GM19238 (cell line): ENCODE results near the gene LCE1E.

Experiments used
- DNase-seq: peaks from one replicate; pipeline ENCODE4 v3.0.0; 2011; ENCODE audit warnings: low spot score; ENCODE audit not compliant: insufficient read length

Gene LCE1E, protein sequence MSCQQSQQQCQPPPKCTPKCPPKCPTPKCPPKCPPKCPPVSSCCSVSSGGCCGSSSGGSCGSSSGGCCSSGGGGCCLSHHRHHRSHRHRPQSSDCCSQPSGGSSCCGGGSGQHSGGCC

DNA sequence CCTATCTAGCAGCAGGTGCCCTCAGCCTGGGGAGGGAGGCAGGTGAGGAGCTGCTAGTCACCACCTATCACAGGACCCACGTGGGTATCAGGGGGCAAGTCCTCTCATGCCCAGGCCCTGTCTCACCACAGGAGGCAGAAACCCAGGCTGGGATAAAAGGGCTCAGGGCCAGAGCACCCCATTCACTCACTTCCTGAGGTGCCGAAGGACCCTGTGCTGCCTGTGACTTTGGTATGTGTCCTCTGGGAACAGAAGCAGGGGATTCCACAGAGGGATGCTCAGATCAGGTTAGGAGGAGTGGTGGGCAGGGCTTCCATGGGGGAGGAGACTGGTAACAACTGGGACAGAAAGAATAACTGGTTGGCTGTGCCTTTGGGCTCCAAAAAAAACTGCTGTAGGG lies at the start of gene LCE1E:
TSS of gene LCE1E (plus strand) at position 181 of the 400 bp plus-strand sequence. CDS start 1,043 bp downstream, outside the sequence.
- DNase-seq: no peak

DNA sequence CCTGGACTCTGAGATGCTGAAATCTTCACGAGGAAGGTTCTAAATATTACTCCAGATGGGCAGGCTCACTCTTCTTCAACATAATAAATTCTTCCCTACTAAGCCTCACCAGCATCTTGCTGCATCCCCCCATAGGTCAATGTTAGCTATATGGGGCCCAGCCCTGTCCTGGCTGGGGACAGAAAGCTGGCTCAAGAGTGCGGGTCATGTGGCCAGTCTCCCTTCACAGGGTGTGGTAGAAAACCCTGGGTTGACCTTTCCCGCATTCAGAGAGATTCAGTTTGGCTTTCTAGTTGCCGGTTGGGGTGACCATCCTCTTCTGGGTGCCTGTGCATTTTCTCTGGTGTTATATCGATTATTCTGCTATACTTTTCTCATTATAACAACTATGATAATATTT lies 48.1 kb upstream of the LCE1E start:
- DNase-seq: no peak

DNA sequence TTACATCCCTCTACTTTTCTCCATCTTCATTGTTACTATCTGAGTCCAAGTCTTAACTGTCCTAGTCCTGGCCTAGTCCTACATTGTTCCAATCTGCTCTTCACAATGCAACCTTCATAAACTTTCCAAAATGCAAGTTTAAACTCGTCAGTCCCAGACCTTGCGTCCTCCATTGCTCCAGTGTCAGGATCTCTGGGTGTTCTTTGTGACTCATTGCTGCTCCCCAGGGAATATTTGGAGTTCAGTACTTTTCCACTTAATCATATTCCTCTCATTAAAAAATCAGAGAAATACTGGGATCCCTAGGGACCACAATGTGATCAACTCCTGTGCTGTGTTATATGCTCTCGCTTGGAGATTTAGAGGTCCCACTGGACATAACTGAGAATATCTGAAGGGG lies 46.2 kb upstream of the LCE1E start:
- no peak for DNase-seq

DNA sequence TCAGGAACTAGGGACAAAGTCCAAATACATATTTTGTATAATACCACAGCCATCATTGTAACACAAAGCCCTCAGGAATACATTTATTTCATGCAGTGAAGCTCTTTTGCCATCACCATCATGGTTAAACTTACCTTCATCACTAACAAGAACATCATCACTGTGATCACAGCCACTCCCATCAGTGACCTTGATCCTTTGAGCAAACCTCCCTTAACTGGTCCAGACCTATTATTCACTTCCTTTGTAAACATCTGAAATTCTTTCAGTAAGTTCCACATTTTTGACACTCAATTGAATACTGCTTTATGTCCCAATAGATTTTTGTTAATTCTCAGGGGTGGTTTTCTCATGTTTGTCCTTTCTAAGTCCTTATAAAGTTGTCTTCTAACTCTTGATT lies 44.4 kb upstream of the LCE1E start:
- no peak for DNase-seq

DNA sequence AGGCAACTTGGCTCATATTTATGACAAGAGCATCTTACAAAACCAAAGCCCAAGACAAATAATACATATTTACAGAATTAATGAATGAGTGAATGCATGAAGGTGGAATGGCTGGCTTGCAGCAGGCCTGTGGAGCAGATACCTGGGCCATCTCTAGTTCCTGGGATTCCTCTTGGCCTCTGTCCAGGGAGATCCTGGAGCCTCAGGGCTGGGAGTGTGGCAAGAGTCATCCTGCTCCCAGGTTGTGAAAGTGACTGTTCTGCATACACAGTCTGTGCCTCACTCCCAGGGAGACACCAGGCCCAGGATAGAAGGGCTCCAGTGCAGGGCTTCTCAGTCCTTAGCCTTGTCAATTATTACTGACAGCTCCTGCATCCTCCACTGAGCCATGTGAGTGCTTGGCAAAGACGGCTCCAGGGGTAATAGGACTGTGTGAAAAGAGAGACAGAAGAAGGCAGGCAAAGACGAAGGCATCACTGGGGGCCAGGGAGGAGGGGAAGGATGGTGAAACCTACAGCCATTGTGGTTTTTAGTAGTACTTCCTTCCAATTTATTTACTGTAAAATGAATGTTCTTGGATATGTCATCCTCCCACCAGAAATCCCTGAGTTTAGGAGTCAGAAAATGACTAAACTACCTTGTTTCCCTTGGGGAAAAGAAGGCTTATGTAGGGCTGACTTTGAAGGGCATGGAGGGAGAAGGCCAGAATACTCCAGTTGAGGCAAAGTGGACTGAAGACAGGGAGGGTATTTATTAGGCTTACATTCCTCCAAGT lies 42.5 kb upstream of the LCE1E start:
- no peak for DNase-seq

DNA sequence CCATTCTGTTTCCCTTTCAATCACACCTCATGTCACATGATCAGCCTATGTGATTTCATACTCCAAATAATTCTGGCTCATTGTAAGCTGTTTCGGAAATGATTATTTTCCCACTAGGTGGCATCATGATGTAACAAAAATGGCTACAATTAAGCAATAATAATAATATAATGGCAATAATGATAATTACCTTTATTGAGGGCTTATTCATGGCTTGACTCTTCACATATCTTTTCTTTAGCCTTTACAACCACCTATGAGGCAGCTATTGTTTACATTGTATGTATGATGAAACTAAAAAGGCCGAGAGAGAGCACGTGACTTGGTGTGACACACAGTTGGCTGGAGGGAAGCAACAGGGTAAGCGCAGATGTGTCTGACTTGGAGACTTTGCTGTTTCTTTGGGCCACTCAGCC lies 40.8 kb upstream of the LCE1E start:
- DNase-seq: no peak

DNA sequence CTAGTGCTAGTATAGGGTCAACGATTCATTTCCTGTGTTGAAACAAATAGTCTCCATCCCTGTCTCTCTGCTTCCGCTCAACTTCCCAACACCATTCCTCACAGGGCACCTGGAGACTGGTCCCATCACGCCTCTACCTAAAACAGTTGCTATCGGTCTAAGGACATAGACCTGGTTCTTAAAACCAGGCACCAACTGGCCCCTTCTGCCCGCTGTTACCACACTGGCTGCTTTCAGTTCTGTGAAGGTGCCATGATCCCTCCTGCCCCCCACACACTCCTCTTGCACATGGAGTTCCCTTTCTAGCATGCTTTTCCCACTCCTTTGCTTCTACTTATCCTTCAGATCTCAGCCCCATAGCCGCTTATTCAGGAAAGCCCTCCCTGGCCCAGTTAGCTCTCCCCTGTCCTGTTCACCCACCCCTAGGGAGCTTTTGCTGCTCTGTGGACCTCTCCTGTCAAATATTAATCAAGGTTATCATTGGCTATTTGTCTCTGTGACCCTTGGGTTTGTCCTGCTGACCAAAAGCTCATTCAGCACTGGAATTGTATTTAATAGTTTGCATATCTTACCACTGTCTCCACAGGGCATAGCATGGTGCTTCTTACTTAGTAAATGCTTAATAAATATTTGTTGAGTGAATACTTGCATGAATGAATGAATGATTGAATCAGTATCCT lies 40.2 kb upstream of the LCE1E start:
- DNase-seq: no peak

DNA sequence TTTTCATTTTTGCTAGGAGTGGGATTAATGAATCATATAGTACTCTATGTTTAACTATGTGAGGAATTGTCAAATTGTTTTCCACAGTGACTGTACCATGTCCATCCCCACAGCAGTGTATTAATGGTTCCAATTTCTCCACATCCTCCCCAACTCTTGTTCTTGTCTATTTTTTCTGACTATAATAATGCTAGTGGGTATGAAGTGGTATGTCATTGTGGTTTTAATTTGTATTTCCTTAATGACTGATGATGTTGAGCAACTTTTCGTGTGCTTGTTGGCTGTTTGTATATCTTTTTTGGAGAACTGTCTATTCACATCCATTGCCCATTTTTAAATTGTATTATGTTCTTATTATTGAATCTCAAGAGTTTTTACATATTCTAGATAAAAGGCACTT lies 38.2 kb upstream of the LCE1E start:
- DNase-seq: no peak

DNA sequence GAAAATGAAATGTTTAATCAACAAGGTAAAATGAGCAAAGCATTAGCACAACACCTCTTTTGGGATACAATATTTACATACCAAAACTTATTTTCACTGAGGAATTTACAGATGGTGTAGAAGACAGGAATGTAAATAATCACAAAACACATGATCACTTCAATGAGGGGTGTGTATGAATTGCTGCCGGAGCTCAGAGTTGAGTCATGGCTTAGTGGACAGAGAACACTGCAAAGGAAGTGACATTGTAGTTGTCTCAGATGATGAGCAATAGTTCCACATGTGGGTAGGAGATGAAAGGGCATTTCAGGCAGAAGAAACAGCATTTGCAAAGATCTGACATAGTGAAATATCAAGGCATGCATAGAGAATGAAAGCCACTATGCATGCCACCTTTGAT lies 33.8 kb upstream of the LCE1E start:
- no peak for DNase-seq

DNA sequence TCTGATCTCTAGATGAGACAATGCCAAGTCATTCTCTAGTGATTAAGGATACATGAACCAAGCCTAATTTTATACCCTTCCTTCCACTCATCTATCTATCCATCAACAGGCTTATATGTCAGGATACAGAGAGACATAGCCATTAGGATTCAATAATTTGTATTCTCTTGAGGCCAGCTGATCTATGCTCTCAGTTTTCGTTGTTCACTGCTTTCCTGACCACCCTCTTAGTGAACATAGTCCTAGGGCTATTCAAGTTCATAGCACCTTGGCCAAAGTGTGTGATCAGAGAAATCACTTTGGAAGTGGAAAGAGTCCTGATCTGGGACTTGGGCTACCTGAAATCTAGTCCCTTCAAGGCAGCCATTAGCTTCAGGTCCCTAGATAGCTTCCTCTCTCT lies 32.5 kb upstream of the LCE1E start:
- no peak for DNase-seq

DNA sequence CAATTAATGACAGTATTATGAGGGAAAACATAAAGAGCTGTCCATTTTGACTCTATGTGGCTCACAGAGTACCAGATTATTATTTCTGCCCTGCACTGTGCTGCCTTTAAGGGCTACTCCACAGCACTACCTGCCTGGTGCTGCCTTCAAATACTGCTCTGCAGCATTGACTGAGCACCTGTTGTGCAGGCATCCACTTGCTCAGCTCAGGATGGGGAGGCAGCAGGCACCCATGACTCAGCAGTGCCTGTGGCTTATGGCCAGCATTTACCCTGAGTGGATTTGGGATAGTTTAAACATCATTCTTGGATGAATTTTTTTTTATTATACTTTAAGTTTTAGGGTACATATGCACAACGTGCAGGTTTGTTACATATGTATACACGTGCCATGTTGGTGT lies 29.2 kb upstream of the LCE1E start:
- DNase-seq: no peak

DNA sequence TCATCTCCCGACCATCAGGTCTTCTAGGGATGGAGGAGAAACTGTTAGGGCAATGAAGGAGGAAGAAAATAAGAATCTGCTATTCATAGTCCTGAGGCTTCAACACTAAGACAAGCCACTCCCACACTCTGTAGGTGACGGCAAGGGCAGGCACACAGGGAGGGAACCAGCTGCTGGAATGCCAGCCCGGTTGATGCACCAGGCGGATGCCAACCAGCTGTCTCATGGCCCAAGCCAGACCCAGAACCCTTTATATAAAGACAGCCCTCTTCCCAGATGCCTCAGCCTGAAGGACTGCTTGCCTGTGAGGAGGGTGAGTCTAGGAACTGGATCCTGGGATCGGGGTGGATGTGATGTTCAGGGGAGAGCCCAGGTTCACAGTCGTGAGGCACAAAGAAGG lies 28.3 kb upstream of the LCE1E start, which contains the start of gene KPRP:
TSS of gene KPRP (plus strand) at position 279 of the 400 bp plus-strand sequence. CDS start 1,564 bp downstream, outside the sequence.
- DNase-seq: no peak

DNA sequence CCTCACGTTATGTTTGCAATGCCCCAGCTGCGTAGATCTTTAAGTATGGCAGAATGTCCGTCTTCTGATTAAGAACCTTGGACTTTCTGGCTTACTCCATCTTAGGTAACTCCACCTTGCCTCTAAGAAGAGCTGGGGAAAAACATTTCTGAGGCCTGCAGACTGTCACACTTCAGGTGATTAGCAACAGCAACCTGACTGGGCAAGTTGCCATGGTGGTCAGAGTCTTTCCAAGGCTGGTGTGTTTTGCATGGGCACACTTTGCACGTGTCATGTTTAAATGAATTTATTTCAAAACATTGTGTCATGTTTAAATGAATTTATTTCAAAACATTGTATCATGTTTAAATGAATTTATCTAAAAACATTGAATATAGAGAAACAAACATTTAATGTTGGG lies 27.4 kb upstream of the LCE1E start:
- no peak for DNase-seq

DNA sequence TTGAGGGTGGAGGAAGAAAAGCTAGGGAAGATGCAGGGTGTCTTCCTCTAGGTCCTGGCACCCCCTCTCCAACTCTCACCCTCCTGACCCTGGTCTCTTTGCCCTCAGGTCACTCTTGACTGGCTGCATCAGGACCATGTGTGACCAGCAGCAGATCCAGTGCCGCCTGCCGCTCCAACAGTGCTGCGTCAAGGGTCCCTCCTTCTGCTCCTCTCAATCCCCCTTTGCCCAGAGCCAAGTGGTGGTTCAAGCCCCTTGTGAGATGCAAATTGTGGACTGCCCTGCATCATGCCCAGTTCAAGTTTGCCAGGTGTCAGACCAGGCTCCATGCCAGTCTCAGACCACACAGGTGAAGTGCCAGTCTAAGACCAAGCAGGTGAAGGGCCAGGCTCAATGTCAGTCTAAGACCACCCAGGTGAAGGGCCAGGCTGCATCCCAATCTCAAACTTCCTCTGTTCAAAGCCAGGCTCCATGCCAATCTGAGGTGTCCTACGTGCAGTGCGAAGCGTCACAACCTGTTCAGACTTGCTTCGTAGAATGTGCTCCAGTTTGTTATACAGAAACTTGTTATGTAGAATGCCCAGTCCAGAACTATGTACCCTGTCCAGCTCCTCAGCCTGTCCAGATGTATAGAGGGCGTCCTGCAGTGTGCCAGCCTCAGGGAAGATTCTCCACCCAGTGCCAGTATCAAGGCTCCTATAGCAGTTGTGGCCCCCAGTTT lies 26.4 kb upstream of the LCE1E start:
- no peak for DNase-seq

DNA sequence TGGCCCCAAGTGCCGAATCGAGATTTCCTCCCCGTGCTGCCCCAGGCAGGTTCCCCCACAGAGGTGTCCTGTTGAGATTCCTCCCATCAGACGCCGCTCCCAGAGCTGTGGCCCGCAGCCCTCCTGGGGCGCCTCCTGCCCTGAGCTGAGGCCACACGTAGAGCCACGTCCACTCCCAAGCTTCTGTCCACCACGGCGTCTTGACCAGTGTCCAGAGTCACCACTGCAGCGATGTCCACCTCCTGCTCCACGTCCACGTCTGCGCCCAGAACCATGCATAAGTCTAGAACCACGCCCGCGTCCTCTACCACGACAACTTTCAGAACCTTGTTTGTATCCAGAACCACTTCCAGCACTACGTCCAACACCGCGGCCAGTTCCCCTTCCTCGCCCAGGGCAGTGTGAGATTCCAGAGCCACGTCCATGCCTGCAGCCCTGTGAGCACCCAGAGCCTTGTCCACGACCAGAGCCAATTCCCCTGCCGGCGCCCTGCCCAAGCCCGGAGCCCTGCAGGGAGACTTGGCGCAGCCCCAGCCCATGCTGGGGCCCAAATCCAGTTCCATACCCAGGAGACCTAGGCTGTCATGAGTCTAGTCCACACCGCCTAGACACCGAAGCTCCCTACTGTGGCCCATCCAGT lies 25.4 kb upstream of the LCE1E start:
- DNase-seq: no peak

DNA sequence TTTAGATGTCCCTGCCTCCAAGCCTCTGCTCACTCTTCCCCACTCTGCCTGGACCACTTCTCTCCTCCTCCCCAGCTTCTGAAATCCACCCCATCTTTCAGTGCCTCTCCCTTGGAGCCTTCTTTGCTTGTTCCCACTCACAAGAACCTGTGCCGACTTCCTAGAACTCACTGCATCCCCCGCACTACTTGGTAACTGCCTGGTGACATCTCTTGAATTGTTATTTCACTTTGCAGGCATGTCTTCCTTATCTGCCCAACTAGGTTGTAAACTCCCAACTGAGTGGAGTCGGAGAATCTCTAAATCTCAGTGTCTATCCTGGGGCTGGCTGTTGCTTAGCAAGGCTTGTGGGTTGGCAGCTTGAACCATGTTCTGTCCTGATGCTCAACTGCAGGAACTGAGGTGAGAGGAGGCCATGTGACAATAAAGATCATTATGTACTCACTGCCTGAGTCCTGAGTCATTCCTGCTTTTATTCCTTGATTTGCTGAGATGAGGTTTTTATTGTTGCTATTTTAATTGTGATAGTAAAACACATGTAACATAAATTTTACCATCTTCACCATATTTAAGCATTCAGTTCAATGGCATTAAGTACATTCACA lies 24.3 kb upstream of the LCE1E start:
- DNase-seq: no peak

DNA sequence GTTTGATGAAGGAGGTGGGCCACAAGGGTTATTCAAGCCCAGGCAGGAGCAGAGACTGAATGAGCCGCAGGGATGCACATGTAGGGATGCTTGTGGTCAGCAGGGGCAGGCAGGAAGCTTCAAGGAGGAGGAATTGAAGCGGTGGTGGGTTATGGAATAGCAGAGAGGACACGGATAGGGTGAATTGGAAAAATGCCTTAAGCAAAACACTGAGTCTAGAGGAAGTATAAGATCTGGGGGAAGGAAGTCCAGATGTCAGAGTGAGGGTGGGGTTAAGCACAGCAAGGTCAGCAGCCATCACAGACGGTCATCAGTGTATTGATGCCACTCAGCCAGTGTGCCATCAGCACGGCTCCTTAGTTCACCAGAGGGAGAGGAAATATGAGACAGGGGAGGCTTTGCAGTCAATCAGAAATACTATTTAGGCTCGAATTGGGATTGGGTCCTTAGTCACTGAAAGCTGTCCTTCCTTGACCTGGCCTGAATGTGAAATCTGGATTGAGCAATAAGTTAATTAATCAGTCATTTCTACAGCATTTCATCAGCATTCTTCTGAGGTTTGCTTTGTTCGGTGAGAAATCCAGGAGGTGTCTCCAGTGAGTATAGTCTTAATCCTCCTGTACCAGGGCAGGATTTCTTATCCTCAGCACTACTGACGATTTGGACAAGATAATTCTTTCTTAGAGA lies 17.1 kb upstream of the LCE1E start:
- no peak for DNase-seq

DNA sequence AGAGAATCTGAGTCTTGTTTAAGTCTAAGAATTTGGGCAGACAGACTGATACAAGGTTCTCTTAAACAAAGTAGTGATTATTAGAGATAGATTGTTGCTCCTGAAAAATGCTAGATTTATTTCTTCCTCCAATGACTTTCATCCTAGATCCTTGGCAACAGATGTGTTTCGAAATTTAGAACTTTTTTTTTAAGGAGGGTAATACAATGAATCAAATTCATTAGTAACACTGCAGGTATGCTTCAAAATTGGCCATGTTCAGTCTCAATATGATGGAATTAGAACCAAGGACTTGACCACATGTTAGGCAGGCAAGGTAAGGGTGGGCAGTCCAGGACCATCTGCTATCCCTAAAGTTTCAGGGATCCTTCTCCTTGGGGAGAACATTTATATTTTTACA lies 15.6 kb upstream of the LCE1E start:
- DNase-seq: no peak

DNA sequence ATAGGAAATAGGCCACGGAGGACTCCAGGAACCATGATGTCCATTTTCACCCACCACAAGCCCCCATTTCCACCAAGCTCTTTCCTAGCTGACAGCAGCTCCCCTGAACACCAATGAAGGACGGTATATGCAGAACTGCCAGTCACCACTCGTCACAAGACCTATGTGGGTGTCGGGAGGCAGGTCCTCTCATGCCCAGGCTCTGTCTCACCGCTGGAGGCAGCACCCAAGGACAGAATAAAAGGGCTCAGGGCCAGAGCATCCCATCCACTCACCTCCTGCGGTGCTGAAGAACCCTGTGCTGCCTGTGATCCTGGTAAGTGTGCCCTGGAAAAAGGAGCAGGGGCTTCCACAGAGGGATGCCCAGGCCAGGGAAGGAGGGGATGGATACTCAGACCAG lies 11.2 kb upstream of the LCE1E start, which contains the start of gene LCE1F:
TSS of gene LCE1F (plus strand) at position 266 of the 400 bp plus-strand sequence. CDS start 1,232 bp downstream, outside the sequence.
- no peak for DNase-seq

DNA sequence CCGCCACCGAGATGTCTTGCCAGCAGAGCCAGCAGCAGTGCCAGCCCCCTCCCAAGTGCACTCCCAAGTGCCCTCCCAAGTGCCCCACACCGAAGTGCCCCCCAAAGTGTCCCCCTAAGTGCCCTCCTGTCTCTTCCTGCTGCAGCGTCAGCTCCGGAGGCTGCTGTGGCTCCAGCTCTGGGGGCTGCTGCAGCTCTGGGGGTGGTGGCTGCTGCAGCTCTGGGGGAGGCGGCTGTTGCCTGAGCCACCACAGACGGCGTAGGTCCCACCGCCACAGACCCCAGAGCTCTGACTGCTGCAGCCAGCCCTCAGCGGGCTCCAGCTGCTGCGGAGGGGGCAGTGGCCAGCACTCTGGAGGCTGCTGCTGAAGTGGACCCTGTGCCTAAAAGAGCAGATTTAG lies 9.7 kb upstream of the LCE1E start:
- no peak for DNase-seq
